ENCODE results near the gene ZRANB3.

Gene ZRANB3

GRCh38 chr2:135259123-135259522 lies 271.9 kb downstream of the ZRANB3 start:
- ChIA-PET CTCF (no interaction called here), POLR2A (interaction anchor here (0.5 kb wide), 1 partner anchor 18 kb away, joined by 5 read pairs; no protein-coding TSS in a partner anchor)
- H3K9me3 ChIP-seq (ENCODE audit: control insufficient read depth, insufficient read depth, low read depth, low read length), result no peaks in the 10 kb centered on the region; the same call in 1 of the 2 replicates
- no peak overlapping the region for H3K27ac ChIP-seq (ENCODE audit: extremely low read depth, low read depth, low read length)
- no peak overlapping the region for H3K4me3 ChIP-seq (ENCODE audit: low read depth, low read length)
- TF ChIP-seq BCL11A (tag by site-specific recombination; IDR thresholded peaks at IDR 0.05; ENCODE audit: low read depth), result no peak
- TF ChIP-seq MYNN (tag by site-specific recombination; IDR thresholded peaks at IDR 0.05; ENCODE audit: borderline replicate concordance), result no peak
- TF ChIP-seq ZNF560 (tag by site-specific recombination; IDR thresholded peaks at IDR 0.05; ENCODE audit: borderline replicate concordance), result no peak
- TF ChIP-seq ZNF350 (tag by site-specific recombination; IDR thresholded peaks at IDR 0.05), result no peak
- TF ChIP-seq EGR2 (tag by site-specific recombination; IDR thresholded peaks at IDR 0.05; ENCODE audit: low read depth), result no peak
- TF ChIP-seq SP3 (tag by site-specific recombination; IDR thresholded peaks at IDR 0.05), result no peak
- no peak for TF ChIP-seq ZIC2 (tag by site-specific recombination; IDR thresholded peaks at IDR 0.05)
- TF ChIP-seq GFI1B (tag by site-specific recombination; IDR thresholded peaks at IDR 0.05), result no peak
- no peak for TF ChIP-seq ZBTB10 (tag by site-specific recombination; IDR thresholded peaks at IDR 0.05)
- no peak for TF ChIP-seq ZNF600 (tag by site-specific recombination; IDR thresholded peaks at IDR 0.05)
- no peaks in the 10 kb centered on the region for H3K4me1 ChIP-seq (ENCODE audit: control insufficient read depth, insufficient read depth, low read length)
- H3K36me3 ChIP-seq (ENCODE audit: control insufficient read depth in 2 of 2, insufficient read depth in 1 of 2, low read length in 2 of 2), result no peaks in the 10 kb centered on the region; a peak in 1 of 3 replicates

- Histone ChIP-seq H3K27ac (ENCODE audit: extremely low read depth, low read depth, low read length) (no peak overlapping the region), H3K9me3 (ENCODE audit: control insufficient read depth, insufficient read depth, low read depth, low read length) (no peaks in the 10 kb centered on the region; the same call in 1 of the 2 replicates), H3K4me3 (ENCODE audit: low read depth, low read length) (no peak overlapping the region), H3K36me3 (ENCODE audit: control insufficient read depth in 2 of 2, insufficient read depth in 1 of 2, low read length in 2 of 2) (no peaks in the 10 kb centered on the region; a peak in 1 of 3 replicates), H3K4me1 (ENCODE audit: control insufficient read depth, insufficient read depth, low read length) (no peaks in the 10 kb centered on the region)
- POLR2A ChIA-PET, result no interaction called here
- CTCF ChIA-PET, result interaction anchor here (0.7 kb wide), 1 partner anchor 252 kb away, joined by 3 read pairs; no protein-coding TSS in a partner anchor
- TF ChIP-seq PRDM10 (tag by site-specific recombination; IDR thresholded peaks at IDR 0.05) (no peak), ZBTB10 (tag by site-specific recombination; IDR thresholded peaks at IDR 0.05) (no peak), CTCF (tag by site-specific recombination; IDR thresholded peaks at IDR 0.05) (no peak), TRIM28 (IDR thresholded peaks at IDR 0.05; ENCODE audit: borderline replicate concordance, low read length) (no peak), ZNF280C (tag by site-specific recombination; IDR thresholded peaks at IDR 0.05) (no peak), ZNF585B (tag by site-specific recombination; IDR thresholded peaks at IDR 0.05) (no peak), ZNF362 (tag by site-specific recombination; IDR thresholded peaks at IDR 0.05) (no peak), ZFHX2 (tag by site-specific recombination; conservative IDR thresholded peaks at IDR 0.05) (no peak), ZBTB7A (tag by site-specific recombination; IDR thresholded peaks at IDR 0.05; ENCODE audit: low read depth) (no peak)
These were observed 272.8 kb downstream of the ZRANB3 start for GRCh38 chr2:135258193-135258592.
